NCI-H2196 (cell line): ENCODE measurements around the gene AMN.
"Not testable (repeated sequence)": the region's sequence is repeated elsewhere in the genome, so short reads cannot be mapped to it uniquely, and the experiment has no call there.

Source experiments
- DNase-seq: peaks from one replicate; lab custom pipeline; 2025; ENCODE audit not compliant: unreplicated experiment; lab: John Stamatoyannopoulos, UW

AMN gene

DNA sequence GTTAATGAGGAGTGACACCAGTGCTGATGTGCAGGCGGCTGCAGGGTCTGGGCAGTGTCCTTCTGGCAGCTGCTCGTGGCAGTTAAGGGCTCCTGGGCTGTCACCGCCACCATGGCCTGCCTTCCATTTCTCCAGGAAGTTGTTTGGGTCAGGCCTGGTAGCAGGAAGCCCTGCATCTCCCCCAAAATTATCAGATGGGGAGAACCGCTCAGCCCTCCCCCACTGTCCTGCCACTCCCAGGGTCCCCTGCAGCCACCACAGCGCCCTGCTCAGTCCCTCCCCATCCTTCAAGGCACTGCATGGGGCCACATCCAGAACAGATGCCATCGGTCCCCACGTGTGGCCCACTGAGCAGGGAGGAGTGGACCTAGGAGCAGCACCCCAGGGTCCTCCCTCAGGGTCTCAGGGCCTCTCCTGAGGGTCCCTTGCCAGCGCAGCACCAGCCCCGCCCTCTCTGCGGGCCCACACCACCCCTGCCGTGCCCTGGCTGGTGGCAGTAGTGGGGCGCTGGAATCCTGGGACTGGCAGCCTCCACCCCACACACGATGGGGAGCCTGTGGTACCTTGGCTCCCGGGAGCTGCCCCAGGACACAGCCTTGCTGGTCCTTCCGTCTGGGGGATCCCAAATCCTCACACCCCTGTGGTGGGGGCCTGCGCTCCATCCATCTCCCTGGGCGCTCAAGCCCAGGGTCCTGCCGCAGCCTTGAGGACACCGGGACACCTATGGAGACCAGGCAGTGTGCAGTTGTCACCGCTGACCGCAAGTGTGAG is 10.3 kb upstream of the AMN start:
- DNase-seq, result no peak

GRCh38 chr14:102913341-102914211 is 8.9 kb upstream of the AMN start:
- DNase-seq, result no peak

GRCh38 chr14:102914474-102915291 is 7.8 kb upstream of the AMN start:
- no peak for DNase-seq

- no peak for DNase-seq
These were observed 7.0 kb upstream of the AMN start for GRCh38 chr14:102915292-102916110.

GRCh38 chr14:102916347-102917055 is 6.0 kb upstream of the AMN start:
- DNase-seq, result no peak

- DNase-seq, result no peak
These were observed 5.4 kb upstream of the AMN start for GRCh38 chr14:102917056-102917385.

DNA sequence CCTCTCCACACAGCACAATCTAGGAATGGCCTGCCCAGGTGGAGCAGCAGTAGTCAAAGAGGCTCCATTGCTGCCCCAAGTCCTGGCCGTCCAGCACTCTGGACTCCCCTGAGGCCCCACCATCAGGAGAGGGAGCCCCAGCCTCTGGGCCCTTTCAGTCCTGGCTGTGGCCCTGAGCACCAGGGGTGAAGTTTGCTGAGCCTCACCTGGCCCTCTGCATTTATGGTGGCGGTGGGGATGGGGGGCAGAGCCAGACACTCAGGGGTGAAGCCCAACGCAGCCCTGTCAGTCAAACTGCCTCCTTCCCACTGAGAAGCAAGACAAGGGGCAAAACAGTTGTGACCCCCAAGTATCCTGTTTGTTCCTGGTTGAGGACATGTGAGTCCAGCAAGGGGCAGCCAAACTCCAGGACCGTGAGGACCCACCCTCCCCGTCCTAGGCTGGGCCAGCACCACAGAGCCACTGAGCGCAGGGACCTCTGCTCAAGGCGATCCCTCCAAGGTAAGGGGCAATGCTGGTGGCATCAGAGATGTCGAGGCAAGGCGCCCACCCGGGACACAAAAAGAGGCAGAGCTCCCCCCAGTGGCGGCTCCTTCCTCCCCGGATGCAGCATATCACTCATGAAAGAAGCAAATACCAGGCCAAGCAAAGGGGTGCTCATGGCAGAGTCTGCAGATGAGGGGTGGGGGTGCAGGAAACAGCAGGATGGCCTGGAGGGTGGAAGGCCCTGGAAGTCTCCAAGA is 4.8 kb upstream of the AMN start:
- DNase-seq, result peak; percentile 20

DNA sequence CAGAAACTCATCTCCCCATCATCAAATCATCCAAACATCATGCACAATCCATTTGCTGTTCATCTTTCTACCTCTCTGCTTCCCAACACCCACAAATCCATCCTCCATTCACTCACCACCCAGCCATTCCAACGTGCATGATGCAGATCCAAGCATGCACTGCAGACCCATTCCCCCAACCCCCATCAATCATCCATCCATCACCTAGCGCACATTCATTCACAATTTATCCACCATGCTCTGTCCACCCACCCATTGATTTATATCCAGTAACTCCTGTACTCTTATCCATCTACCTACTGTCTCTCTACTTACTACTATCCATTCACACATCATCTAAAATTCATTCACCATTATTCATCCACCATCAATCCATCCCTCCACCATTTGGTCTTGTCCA is 4.0 kb upstream of the AMN start:
- no peak for DNase-seq

- DNase-seq, result no peak
These were observed 2.0 kb upstream of the AMN start for GRCh38 chr14:102920273-102920997.

GRCh38 chr14:102920998-102921304 is 1.5 kb upstream of the AMN start:
- DNase-seq, result no peak

GRCh38 chr14:102923201-102923924 is 900 bp downstream of the AMN start:
- no peak for DNase-seq

DNA sequence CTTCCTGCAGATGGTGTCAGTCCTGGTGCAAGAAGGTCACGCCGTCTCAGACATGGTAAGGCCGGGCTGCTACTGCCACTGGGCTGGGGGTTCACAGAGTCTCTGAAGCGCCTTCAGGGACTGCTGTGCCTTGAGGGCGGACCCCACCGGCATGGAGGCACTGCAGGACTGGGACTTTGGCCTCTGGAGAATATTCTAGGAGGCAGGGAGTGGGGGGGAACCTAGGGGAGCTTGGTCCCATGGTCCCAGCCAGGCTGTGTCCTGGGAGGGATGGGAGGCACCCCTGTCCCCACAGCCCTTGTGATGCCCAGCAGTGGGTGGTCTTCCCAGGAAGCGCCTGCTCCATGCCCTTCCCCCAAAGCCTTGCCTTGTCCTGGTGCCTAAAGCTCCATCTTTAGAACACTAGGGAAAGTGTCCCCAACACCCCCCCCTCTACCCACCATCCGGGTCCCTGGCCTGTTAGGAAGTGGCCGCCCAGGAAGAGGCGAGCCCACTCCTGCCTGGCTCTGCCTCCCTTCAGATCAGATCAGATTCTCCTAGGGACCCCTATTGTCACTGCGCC is 1.5 kb downstream of the AMN start:
- no peak for DNase-seq

DNA sequence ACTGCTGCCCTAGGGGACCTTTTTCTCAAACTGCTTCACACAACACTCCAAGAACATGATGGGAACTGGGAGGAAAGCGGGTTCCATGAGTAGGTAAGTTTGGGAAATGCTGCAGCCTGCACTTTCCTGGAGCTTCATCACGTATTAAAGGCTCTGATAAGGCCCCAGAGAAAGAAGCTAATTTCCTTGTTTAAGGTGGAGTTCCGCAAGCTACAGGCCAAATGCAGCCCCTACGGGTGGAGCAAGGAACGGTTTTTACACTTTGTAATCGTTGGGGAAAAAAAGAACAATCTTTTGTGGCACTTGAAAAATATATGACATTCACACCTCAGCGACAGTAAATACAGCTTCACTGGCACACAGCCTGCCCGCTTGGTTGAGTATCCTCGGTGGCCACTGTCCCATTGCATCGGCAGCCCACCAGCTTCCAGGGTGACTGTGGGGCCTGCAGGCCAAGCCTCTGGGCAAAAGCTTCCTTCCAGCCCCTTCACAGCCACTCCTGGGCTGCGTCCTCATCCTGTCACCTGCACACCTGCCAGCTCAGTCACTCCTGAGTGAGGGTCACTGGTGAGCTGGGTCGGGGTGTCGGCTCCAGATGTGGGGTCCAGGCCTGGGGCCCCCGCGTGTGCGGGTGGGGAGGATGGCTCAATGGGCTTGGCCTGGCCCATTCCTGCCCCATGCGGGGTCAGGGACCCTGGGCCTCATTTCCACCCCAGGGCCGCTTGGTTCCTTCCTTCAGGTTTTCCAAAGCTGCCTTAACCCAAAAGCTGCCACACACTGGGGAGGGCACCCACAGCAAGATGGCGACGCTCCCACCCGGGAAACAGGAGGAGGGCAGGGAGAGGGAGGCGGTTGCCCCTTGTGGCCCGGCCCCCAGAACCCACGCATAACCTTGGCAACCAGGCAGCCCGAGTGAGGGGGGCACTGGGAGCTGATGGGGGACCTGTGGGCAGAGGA is 2.4 kb downstream of the AMN start:
- DNase-seq, result no peak

GRCh38 chr14:102925646-102926045 is 3.2 kb downstream of the AMN start:
- no peak for DNase-seq

DNA sequence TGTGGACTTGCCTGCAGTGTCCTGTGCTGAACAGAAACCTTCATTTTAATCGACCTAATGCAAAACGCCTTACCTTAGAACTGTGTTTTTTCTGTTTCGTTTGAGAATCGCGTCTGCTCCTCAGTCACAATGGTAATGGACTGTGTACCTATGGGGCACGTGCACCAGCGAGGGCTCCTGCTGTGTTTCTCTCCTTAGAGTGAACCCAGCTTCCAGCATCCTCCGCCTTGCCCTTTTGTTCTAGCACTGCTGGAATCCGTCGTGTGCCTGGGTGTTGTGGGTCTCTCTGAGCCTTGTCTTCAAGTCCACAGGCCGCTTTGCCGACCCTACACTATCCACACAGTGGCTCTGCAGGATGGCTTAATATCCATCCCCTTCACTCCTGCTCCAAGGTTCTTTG is 3.6 kb downstream of the AMN start:
- DNase-seq, result no peak

DNA sequence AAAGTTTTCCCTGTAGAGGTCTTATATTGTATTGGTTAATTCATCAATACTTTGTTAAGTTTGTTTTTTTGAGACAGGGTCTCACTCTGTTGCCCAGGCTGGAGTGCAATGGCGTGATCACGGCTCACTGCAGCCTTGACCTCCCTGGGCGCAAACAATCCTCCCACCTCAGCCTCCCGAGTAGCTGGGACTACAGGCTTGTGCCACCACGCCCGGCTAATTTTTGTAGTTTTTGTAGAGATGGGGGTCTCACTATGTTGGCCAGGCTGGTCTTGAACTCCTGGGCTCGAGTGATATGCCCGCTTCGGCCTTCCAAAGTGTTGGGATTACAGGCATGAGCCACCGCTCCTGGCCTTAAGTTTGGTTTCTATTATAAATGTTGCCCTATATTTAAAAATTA is 4.4 kb downstream of the AMN start:
- not testable (repeated sequence) for DNase-seq

DNA sequence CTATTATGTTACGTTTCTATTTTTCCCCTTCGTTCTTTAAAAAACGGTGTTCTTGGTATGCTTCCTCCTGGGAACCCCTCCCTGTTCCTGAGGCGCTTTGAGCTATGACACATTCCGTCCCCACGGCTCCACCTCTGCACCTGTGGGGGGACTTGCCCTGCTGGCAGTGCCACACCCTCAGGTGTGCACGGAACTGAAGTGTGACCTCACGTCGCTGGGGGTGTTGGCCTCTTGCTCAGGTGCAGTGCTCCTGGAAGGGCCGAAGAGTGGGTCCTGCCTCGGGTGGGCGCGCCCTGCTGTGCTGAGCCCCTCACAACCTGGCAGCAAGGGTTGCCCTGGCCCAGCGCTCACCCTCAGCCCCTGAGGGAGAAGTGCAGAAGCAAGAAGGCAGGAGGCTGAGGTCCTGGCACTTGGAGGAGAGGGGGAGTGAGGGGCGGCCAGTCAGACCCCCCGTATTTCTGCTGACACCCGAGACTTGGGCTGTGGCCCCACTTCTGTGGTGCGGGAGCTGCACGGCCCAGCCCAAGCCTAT is 4.9 kb downstream of the AMN start:
- DNase-seq, result no peak
